Hypothalamus (tissue), 51 donors: ENCODE data around the gene NCKAP1.
A peak's percentile ranks its signal among the peaks of the same experiment; 100 is the strongest.
"Not testable (repeated sequence)": the region's sequence is repeated elsewhere in the genome, so short reads cannot be mapped to it uniquely, and the experiment has no call there.

Experiments
- DNase-seq, 51 donors: peaks; one replicate each; lab custom pipeline; 2025; lab: John Stamatoyannopoulos, UW

NCKAP1 gene, protein sequence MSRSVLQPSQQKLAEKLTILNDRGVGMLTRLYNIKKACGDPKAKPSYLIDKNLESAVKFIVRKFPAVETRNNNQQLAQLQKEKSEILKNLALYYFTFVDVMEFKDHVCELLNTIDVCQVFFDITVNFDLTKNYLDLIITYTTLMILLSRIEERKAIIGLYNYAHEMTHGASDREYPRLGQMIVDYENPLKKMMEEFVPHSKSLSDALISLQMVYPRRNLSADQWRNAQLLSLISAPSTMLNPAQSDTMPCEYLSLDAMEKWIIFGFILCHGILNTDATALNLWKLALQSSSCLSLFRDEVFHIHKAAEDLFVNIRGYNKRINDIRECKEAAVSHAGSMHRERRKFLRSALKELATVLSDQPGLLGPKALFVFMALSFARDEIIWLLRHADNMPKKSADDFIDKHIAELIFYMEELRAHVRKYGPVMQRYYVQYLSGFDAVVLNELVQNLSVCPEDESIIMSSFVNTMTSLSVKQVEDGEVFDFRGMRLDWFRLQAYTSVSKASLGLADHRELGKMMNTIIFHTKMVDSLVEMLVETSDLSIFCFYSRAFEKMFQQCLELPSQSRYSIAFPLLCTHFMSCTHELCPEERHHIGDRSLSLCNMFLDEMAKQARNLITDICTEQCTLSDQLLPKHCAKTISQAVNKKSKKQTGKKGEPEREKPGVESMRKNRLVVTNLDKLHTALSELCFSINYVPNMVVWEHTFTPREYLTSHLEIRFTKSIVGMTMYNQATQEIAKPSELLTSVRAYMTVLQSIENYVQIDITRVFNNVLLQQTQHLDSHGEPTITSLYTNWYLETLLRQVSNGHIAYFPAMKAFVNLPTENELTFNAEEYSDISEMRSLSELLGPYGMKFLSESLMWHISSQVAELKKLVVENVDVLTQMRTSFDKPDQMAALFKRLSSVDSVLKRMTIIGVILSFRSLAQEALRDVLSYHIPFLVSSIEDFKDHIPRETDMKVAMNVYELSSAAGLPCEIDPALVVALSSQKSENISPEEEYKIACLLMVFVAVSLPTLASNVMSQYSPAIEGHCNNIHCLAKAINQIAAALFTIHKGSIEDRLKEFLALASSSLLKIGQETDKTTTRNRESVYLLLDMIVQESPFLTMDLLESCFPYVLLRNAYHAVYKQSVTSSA

DNA sequence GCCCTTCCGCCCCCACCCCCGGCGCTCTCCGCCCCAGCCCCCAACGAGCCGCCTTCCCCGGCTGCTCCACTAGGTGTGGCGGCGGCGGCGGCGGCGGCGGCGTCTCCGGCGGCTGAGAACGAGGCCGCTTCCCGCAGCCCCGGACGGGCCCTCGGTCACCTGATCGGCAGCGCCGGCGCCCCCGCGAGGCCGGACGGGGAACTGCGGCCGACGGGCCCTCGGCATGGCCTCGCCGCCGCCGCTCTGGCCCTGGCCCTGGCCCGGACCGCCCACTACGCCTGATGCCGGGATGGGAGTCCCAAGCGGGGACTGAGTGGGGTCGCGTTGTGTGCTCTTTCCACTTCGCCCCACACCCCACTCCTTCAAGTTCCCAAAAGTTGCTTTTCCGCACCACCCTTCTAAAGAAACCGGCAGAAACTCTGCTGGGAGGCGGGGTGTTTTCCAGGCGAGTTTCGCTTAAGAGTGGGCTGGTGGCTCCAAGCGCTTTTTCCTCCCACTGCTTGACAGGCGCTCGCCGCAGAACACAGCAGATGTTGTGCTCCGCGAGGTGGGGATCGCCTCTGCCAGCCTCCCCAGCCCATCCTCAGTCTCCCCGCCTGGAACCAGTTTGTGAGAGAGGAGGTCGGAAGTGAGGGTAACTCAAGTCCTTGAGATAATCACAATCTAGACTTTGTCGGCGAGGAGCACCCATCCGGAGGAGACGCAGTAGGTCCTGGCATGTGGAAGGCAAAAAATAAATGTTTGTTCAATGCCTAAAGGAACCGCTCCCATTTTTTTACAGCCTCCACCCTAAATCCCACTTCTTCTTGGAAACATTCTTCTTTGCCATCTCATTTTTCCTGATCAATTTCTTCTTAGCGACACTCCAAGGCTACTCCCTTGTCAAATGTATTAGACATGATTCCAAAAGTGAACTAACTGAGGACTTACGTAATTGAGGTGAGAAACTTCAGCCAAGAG lies at the start of gene NCKAP1:
Gene NCKAP1 (minus strand): TSS at position 117 of the 960 bp plus-strand sequence. CDS start 358 bp downstream, outside the sequence.
- DNase-seq = peak; percentile 9 to 92 (median 75)

DNA sequence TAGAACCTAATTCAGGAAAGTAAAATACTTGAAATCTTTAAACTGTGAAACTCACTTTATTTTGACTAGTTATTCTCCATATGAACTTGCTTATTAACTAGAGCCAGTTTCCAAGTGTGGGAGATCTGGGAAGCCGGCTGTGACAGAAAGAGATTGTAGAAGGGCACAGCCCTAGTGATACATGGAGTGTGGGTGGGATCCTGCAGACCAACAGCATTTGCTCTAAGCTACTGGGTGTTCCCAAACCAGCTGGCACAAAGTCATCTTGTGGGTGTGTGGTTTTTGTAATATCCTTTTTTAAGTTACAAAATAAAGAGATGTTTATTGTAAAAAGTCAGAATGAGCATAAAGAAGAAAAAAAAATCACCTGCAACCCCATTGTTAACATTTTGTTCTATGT lies 43.7 kb upstream of the NCKAP1 start:
- peak in 1 of 51 donors; percentile 36 for DNase-seq

DNA sequence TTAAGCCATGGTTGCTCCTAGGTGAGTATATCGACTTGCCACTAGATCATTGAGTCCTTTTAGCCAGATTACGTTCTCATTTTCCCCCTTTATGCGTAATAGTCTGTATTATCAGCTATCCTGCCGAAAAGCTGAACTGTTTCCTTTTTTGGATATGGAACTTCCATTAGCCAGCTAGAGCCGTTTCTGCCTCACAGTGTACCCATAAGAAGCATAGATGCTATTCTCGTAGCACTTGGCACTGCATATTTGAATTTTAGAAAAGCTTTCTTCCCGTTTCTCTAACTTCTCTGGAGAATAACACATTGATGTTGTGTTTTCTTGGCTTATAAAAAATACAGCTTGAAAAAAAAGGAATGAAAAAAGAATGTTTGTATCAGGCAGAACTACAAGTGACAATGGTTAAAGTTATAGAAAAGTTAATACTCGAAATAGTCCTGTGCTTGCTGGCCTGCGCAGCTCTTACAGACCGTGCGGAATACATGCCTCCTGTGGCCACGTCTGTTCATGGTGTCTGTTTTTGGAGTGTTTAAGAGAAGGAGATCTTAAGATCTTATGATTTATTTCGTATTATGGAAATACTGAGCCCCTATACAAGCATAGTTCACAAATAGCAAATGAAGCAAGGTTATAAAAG lies 41.0 kb upstream of the NCKAP1 start:
- peak in 5 of 51 donors; percentile 1 to 86 (median 3) for DNase-seq

DNA sequence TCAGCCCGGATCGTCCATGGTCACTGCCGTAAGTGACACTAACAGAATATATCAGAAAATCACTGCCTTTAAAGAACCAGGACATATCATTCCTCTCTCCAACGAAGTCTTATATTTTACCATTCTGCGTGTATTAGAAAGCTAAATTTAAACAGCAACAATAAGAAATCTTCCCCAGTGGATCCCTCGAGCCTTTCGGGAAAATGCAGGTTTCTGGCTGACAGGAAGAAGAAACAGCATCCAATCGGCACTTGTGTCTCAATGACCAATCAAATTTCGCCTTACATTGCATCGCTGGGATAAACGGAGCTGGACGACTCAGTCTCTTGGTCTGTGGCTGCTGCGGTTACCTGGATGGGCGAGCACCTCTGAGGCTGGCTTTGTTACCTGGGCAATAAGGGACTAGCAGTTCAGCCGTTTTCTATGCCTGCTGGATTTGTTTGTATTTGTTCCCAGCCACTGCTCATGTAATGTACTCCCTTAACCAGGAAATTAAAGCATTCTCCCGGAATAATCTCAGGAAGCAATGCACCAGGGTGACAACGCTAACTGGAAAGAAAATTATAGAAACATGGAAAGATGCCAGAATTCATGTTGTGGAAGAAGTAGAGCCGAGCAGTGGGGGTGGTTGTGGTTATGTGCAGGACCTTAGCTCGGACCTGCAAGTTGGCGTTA lies 40.3 kb upstream of the NCKAP1 start, which contains the start of gene DUSP19:
Gene DUSP19 (plus strand): TSS at position 284 of the 675 bp plus-strand sequence. CDS start 187 bp downstream, at position 471.
- DNase-seq = peak; percentile 16 to 96 (median 77)

DNA sequence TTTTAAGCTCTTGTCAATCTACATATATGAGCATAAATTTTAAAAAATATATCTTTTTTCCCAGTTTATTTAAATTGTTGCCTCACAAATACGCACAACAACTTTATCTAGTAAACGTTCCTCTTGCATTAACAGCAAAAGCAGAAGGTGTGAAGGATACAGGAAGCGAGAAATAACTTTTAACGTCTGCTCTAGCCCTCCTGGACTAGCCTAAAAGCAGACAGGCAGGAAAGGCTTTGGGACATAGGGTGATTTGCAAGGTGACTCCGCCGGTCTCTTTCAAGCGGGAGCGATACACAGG lies 39.9 kb upstream of the NCKAP1 start:
- peak in 10 of 51 donors; percentile 18 to 53 (median 44) for DNase-seq

DNA sequence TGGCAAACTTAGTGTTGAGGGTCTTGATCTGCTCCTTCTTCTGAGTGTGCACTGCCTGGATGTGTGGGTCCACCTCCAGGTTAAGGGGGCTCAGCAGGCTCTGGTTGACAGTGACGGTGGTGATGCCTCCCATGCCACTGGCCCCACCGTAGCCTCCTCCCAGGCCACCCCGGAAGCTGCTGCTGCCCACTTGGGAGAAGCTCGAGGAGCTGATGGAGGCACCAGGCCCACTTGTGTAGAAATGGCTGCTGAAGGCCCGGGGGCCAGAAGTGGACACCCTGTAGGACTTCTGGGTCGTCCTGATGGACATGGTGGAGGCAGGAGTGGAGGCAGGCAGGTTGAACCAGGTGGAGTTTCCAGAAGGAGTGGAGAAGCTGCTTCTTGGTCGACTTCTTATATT lies 33.9 kb upstream of the NCKAP1 start:
- no peak for DNase-seq

DNA sequence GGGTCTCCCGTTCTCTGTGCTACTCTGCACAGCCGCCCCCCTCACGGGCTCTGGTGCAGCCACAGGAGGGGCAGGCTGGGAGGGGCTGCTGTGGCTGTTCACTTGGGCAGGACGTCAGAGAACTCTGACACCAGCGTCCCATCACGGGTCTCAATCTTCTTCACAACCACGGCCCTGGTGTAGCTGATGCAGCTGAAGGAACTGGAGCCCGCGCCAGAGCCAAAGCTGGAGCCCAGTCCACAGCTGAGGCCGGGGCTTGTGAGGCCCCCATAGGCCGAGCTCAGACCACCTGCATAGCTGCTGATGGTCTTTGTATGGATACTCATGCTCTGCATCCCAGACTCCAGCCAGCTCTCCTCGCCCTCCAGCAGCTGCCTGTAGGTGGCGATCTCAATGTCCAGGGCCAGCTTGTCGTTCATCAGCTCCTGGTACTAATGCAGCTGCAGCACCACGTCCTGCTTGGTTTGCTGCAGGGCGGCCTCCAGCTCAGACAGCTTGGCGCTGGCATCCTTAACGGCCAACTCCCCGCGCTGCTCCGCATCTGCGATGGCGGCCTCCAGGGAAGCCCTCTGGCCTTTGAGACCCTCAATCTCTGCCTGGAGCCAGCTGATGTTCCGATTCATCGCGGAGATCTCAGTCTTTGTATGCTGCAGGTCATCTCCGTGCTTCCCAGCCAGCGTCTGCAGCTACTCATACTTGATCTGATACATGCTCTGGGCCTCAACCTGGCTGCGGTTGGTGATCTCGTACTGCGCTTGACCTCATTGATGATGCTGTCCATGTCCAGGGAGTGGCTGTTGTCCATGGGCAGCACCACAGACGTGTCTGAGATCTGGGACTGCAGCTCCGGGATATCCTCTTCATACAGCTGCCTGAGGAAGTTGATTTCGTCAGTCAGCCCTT lies 32.9 kb upstream of the NCKAP1 start:
- DNase-seq = peak in 8 of 51 donors; percentile 1 to 37 (median 18)

DNA sequence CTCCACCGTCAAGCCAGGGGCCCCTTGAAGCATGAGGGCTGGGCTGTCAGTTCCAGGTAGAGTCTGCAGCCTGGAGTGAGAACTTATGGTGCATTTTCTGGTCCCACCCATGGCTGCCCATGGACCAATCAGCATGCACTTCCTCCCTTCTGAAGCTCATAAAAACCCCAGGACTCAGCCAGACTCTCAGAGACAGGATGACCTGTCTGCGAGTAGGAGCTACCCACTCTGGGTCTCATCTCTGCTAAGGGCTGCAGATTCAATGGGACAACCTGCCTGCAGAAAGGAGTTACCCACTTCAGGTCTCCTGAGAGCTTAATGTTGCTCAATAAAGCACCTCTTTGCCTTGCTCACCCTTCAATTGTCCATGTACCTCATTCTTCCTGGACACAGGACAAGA lies 30.9 kb upstream of the NCKAP1 start:
- no peak for DNase-seq

DNA sequence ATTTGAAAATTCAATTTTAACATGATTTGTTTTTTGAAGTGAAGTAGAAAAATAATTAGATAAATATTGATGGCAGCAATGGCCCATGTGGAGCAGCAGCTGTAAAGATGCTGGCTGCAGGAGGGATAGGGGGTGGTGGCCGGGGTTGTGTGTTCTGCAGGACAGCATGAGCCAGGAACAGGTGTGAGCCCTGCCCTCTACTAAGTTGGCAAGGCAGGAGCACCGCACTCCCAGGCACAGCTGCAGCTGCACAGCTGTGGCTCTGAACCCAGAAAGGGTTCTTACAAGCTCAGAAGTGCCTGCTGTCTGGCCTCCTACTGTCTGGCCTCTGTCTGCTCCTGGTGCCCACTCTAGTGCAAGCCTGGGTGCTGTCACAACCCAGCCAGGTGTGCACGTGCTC lies 30.3 kb upstream of the NCKAP1 start:
- no peak for DNase-seq

DNA sequence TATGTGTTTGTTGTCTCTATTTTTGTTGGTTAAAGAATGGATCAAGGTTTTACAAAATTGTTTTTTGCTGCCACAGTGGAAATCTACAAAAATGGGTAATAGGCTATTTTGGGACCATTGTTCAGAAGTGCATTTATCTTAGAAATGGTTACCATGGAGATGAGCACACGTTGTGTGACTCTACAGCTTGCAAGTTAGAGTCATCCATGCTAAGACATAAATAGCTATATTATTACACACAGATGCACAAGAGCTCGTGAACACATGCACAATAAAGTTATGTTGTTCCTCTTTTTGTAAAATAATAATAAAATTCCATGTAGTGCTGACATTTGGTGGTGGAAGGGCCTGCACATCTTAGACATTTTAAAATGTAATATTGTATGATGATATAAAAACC lies 24.8 kb upstream of the NCKAP1 start:
- peak in 1 of 51 donors; percentile 23 for DNase-seq

DNA sequence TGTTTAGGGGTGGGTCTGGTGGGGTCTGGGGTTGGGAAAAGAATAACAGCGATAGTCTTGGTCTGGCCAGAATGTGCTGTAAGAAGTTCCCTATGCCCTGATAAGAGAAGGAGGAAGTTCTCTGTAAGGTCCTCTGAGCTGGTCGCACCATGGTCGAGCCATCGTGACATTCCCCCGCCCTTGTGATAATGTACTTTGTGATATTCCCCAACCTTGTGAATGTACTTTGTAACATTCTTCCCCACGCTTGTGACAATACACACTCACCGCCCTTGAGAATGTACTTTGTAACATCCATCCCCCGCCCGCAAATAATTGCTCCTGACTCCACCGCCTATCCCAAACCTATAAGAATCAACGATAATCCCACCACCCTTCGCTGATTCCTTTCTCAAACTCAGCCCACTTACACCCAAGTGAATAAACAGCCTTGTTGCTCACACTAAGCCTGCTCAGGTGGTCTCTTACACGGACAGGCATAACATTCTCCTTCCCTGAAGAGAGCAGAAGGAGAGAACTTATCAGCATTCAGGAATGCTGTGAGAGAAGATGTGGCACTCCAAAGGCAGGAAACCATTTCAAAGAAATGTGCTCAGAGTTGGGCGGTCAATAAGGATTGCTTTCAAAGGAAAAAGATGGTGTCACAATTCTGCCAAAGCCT lies 22.4 kb upstream of the NCKAP1 start:
- no peak for DNase-seq

DNA sequence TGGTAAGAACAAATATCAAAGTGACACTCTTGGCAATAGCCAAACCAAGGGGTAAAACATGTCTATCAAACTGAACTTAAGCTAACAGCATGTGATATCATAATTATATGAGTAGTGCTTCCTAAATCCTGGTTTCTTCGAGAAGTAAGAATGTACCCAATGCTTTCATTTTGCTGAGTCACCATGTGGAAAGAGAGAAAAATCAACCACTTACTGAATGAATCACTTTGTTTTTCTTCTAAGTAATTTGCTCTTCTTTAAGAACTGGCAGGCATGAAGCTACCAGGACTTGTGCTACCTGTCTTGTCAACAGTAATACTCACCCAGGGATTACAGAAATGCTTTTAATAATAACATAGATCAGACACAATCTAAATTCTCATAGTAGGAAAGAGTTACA lies 21.3 kb upstream of the NCKAP1 start:
- peak in 1 of 51 donors; percentile 40 for DNase-seq

DNA sequence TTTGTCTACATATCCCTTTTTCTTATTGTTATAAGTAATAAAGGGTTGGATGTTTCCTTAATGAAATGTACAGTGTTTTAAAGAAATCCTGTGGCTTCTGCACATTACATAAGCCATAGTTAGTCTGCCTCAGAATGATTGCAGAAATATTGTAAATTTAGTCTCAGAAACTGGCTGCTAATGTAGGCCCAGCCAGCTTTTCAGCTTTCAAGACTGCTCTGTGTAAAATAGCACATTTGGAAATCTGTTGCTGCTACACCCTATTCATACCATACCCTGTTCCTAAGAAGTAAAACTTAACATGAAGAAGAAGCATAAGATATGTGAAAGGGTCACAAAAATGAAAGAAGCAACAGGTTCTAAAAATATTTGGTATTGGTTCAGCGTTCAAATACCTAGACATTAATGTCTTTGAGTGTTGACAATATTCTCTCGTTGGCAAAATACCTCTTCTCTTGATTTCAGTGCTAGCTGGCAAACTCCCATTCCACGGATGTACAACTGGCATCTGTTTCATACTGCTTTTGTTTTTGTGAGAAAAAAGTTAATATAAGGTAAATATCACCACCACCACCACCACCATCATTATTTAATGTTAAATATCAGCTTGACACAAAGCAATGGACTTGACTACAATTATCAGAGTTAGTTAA lies 19.2 kb upstream of the NCKAP1 start:
- DNase-seq = peak in 1 of 51 donors; percentile 25

DNA sequence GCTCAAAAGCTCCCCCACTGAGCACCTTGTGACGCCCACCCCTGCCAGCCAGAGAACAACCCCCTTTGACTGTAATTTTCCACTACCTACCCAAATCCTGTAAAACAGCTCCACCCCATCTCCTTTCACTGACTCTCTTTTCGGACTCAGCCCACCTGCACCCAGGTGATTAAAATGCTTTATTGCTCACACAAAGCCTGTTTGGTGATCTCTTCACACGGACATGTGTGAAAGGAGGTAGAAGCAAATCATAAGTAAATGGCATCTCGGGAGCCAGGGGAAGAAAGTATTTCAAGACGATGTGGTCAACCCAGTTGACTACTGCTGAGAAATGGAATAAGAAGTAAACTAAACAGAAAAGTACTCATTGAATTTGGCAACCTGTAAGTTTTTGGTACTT lies 11.2 kb upstream of the NCKAP1 start:
- DNase-seq = no peak

DNA sequence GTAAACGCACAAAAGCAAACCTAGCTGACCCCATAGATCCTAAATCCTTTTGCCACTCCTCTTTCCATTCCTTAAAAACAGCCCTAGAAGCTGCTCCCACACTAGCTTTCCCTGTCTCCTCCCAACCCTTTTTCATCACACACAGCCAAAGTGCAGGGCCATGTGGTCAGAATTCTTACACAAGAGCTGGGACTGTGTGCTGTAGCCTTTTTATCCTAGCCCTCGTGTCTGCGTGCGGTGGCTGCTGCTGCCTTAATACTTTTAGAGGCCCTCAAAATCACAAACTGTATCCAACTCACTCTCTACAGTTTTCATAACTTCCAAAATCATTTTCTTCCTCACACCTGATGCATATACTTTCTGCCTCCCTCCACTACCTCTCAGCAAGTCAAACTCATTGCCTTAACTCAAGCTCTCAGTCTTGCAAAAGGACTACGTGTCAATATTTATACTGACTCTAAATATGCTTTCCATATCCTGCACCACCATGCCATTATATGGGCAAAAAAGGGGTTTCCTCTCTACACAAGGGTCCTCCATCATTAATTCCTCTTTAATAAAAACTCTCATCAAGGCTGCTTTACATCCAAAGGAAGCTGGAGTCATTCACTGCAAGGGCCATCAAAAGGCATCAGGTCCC lies 9.3 kb upstream of the NCKAP1 start:
- not testable (repeated sequence) for DNase-seq

DNA sequence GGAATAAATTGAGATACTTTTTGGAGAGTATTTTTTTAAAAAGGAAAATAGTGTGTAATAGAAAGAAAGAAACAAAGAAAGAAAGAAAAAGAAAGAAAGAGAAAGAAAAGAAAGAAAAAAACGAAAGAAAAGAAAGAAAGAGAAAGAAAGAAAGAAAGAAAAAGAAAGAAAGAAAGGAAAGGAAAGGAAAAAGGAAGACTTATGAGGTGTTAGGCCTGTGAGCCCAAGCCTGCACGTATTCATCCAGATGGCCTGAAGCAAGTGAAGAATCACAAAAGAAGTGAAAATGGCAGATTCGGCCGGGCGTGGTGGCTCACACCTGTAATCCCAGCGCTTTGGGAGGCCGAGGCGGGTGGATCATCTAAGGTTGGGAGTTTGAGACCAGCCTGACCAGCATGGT lies 5.3 kb upstream of the NCKAP1 start:
- not testable (repeated sequence) for DNase-seq
